ENCODE results near the gene AFAP1L2.

The AFAP1L2 gene

GRCh38 chr10:114396464-114396863, 7.8 kb downstream of the AFAP1L2 start:
- TF ChIP-seq, protein P1, sequence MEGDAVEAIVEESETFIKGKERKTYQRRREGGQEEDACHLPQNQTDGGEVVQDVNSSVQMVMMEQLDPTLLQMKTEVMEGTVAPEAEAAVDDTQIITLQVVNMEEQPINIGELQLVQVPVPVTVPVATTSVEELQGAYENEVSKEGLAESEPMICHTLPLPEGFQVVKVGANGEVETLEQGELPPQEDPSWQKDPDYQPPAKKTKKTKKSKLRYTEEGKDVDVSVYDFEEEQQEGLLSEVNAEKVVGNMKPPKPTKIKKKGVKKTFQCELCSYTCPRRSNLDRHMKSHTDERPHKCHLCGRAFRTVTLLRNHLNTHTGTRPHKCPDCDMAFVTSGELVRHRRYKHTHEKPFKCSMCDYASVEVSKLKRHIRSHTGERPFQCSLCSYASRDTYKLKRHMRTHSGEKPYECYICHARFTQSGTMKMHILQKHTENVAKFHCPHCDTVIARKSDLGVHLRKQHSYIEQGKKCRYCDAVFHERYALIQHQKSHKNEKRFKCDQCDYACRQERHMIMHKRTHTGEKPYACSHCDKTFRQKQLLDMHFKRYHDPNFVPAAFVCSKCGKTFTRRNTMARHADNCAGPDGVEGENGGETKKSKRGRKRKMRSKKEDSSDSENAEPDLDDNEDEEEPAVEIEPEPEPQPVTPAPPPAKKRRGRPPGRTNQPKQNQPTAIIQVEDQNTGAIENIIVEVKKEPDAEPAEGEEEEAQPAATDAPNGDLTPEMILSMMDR (IDR thresholded peaks at IDR 0.05; ENCODE audit: low read length): no peak
- no peaks in the 10 kb centered on the region for H3K79me2 ChIP-seq (ENCODE audit: low read length)
- H3F3A ChIP-seq (ENCODE audit: insufficient read depth, low read length): no peaks in the 10 kb centered on the region
- no peaks in the 10 kb centered on the region for H3K9me2 ChIP-seq (replicated peaks; ENCODE audit: insufficient read depth, low read length)
- H4K20me1 ChIP-seq (ENCODE audit: insufficient read depth, low read length): no peaks in the 10 kb centered on the region
- no peaks in the 10 kb centered on the region for H3K9me3 ChIP-seq (replicated peaks; ENCODE audit: insufficient read depth, low read length)
- H3K4me2 ChIP-seq (ENCODE audit: low read depth, low read length): no peak overlapping the region
- no peaks in the 10 kb centered on the region for H3K27me3 ChIP-seq (replicated peaks; ENCODE audit: insufficient read depth, low read length)
- H3K27ac ChIP-seq (ENCODE audit: low read length): no peak overlapping the region
- no peaks in the 10 kb centered on the region for H3K4me1 ChIP-seq (ENCODE audit: low read length)
- H3K9ac ChIP-seq (ENCODE audit: low read length): no peak overlapping the region
- H2AFZ ChIP-seq (ENCODE audit: low read length): no peak overlapping the region
- H3K4me3 ChIP-seq (ENCODE audit: low read length): no peak overlapping the region
- no peaks in the 10 kb centered on the region for H3K36me3 ChIP-seq (replicated peaks; ENCODE audit: insufficient read depth, low read length)
- DNase-seq: no peak

GRCh38 chr10:114395366-114396022, 8.8 kb downstream of the AFAP1L2 start:
- H3K9me3 ChIP-seq (replicated peaks; ENCODE audit: insufficient read depth, low read length): no peaks in the 10 kb centered on the region
- H4K20me1 ChIP-seq (ENCODE audit: insufficient read depth, low read length): no peaks in the 10 kb centered on the region
- no peak overlapping the region for H3K27ac ChIP-seq (ENCODE audit: low read length)
- no peak for DNase-seq
- no peaks in the 10 kb centered on the region for H3K9me2 ChIP-seq (replicated peaks; ENCODE audit: insufficient read depth, low read length)
- TF ChIP-seq EZH2 (optimal IDR thresholded peaks at IDR 0.05; ENCODE audit: low read depth, low read length) (no peak), EZH2phosphoT487 (IDR thresholded peaks at IDR 0.05; ENCODE audit: low read length) (no peak)
- TF ChIP-seq, protein P1 (IDR thresholded peaks at IDR 0.05; ENCODE audit: low read length): no peak
- no peaks in the 10 kb centered on the region for H3F3A ChIP-seq (ENCODE audit: insufficient read depth, low read length)
- no peaks in the 10 kb centered on the region for H3K27me3 ChIP-seq (replicated peaks; ENCODE audit: insufficient read depth, low read length)
- H2AFZ ChIP-seq (ENCODE audit: low read length): no peak overlapping the region
- H3K9ac ChIP-seq (ENCODE audit: low read length): no peak overlapping the region
- no peaks in the 10 kb centered on the region for H3K36me3 ChIP-seq (replicated peaks; ENCODE audit: insufficient read depth, low read length)
- no peaks in the 10 kb centered on the region for H3K79me2 ChIP-seq (ENCODE audit: low read length)
- H3K4me3 ChIP-seq (ENCODE audit: low read length): no peak overlapping the region
- no peak overlapping the region for H3K4me2 ChIP-seq (ENCODE audit: low read depth, low read length)
- no peaks in the 10 kb centered on the region for H3K4me1 ChIP-seq (ENCODE audit: low read length)

GRCh38 chr10:114394531-114394930, 9.8 kb downstream of the AFAP1L2 start:
- Histone ChIP-seq H3K27ac (ENCODE audit: low read length) (no peak overlapping the region), H2AFZ (ENCODE audit: low read length) (no peak overlapping the region), H3K36me3 (replicated peaks; ENCODE audit: insufficient read depth, low read length) (no peaks in the 10 kb centered on the region), H3K4me3 (ENCODE audit: low read length) (no peak overlapping the region), H3K9me3 (replicated peaks; ENCODE audit: insufficient read depth, low read length) (no peaks in the 10 kb centered on the region), H3K9ac (ENCODE audit: low read length) (no peak overlapping the region), H3K27me3 (replicated peaks; ENCODE audit: insufficient read depth, low read length) (no peaks in the 10 kb centered on the region), H3K79me2 (ENCODE audit: low read length) (no peaks in the 10 kb centered on the region), H4K20me1 (ENCODE audit: insufficient read depth, low read length) (no peaks in the 10 kb centered on the region), H3F3A (ENCODE audit: insufficient read depth, low read length) (no peaks in the 10 kb centered on the region), H3K4me1 (ENCODE audit: low read length) (no peaks in the 10 kb centered on the region), H3K4me2 (ENCODE audit: low read depth, low read length) (no peak overlapping the region), H3K9me2 (replicated peaks; ENCODE audit: insufficient read depth, low read length) (no peaks in the 10 kb centered on the region)
- TF ChIP-seq, protein P1 (IDR thresholded peaks at IDR 0.05; ENCODE audit: low read length): no peak
- TF ChIP-seq EZH2phosphoT487 (IDR thresholded peaks at IDR 0.05; ENCODE audit: low read length) (no peak), EZH2 (optimal IDR thresholded peaks at IDR 0.05; ENCODE audit: low read depth, low read length) (no peak)
- no peak for DNase-seq
